Progenitor cell of endocrine pancreas (in vitro differentiated cells): ENCODE data around the gene NCAPH2. TPM values are rescaled to one million over a fixed set of nuclear protein-coding genes. Genes with fewer than 3 reads are reported as not detected.

Experiments used
- DNase-seq: peaks from one replicate; pipeline ENCODE4 v3.0.0; 2021; ENCODE audit warnings: low spot score; ENCODE audit not compliant: unreplicated experiment
- H3K27ac Mint-ChIP-seq: 2 replicates; pipeline ENCODE4 v1.8.0; 2021; ENCODE audit warnings: mild to moderate bottlenecking, moderate library complexity, mixed read lengths
- H3K27me3 Mint-ChIP-seq: 2 replicates; pipeline ENCODE4 v1.8.0; 2021; ENCODE audit warnings: mixed read lengths
- H3K36me3 Mint-ChIP-seq: 2 replicates; pipeline ENCODE4 v1.8.0; 2022; ENCODE audit warnings: mixed read lengths; ENCODE audit not compliant: insufficient read depth
- H3K4me1 Mint-ChIP-seq: 2 replicates; pipeline ENCODE4 v1.8.0; 2021; ENCODE audit warnings: low read depth, mixed read lengths
- H3K4me3 Mint-ChIP-seq: 2 replicates; pipeline ENCODE4 v1.8.0; 2021; ENCODE audit warnings: low read depth, mild to moderate bottlenecking, moderate library complexity, mixed read lengths
- H3K9me3 Mint-ChIP-seq: 2 replicates; pipeline ENCODE4 v1.8.0; 2021; ENCODE audit warnings: low read depth, mixed read lengths
- total RNA-seq: library from RNA; stranded (reverse); gene quantifications from 2 replicates; pipeline ENCODE4 v1.2.1, GENCODE V29; 2021
- TF ChIP-seq, protein P1 (sequence below): fragments of 200-600 bp; sonication (generic); IDR thresholded peaks from one replicate; pipeline ENCODE4 v1.5.0; 2021; ENCODE audit warnings: antibody characterized with exemption, mild to moderate bottlenecking; ENCODE audit not compliant: unreplicated experiment

The NCAPH2 gene
- total RNA-seq, 1 donor from 2014 or later: 66.5 TPM

DNA sequence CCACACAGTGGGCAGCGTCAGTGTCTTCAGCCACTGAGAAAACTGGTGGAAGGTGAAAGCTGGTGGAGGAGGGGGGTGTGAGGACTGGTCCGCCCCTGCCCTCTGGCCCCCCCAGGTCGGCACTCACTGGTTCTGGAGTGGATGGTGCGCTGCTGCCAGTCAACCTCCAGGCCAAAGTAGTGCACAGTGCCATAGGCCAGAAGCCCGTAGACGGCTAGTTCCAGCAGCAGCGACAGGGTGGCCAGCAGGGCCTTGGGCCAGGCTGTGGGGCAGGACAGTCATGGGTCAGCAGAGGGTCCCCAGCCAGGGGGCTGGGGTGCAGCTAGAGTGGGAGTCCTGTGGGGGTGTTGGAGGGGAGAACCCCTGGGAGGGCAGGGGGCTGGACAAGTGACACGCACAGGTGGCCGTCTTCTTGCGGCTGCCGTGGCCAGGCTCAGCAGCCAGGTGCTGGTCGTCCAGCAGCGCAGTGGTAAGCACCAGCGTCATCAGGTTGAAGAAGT, 2.7 kb upstream of the NCAPH2 start:
- H3K36me3 Mint-ChIP-seq: no peaks in the 10 kb centered on the region

DNA sequence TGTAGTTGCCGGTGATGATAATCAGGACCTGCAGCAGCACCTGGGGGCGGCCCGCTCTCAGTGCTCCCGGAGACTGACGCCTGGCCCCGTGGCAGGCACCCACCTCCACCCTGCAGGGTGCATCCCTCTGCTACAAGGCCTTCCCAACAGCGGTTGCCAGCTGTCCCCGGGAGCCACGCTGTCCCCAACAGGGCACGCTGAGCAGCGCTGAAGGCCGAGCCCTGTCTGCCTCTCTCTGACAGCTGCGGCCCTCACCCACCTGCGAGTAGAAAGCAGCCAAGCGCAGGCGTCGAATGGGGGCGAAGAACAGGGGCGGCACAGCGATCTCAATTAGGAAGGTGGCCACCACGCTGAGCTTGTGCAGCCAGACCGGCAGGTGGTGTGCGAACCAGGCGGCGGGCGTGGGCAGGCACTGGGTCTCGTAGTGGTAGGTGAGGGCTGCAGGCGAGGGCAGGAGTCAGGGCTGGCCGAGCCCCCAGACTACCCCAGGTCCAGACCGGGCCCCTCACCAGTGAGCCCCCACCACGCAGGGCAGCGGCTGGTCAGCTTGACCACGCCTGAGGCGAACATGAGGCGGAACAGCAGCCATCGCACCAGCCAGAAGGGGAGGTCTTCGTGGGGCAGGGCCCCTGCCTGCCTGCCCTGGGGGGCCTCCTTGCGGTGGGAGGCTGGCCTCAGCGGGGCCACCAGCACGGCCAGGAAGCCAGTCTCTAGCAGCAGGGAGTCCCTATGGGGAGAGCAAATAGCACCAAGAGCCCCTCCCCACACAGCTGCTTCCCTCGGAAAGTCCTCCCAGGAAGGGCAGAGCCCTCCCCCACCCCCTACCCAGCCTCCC, 2.0 kb upstream of the NCAPH2 start:
- no peaks in the 10 kb centered on the region for H3K27me3 Mint-ChIP-seq
- no peak for DNase-seq
- H3K36me3 Mint-ChIP-seq: no peaks in the 10 kb centered on the region
- H3K4me1 Mint-ChIP-seq: peaks cover 15% of the 10 kb centered on the region
- no peaks in the 10 kb centered on the region for H3K9me3 Mint-ChIP-seq
- H3K27ac Mint-ChIP-seq: no peak overlapping the region
- peak overlapping the region; percentile 91 for H3K4me3 Mint-ChIP-seq
- TF ChIP-seq, protein P1, sequence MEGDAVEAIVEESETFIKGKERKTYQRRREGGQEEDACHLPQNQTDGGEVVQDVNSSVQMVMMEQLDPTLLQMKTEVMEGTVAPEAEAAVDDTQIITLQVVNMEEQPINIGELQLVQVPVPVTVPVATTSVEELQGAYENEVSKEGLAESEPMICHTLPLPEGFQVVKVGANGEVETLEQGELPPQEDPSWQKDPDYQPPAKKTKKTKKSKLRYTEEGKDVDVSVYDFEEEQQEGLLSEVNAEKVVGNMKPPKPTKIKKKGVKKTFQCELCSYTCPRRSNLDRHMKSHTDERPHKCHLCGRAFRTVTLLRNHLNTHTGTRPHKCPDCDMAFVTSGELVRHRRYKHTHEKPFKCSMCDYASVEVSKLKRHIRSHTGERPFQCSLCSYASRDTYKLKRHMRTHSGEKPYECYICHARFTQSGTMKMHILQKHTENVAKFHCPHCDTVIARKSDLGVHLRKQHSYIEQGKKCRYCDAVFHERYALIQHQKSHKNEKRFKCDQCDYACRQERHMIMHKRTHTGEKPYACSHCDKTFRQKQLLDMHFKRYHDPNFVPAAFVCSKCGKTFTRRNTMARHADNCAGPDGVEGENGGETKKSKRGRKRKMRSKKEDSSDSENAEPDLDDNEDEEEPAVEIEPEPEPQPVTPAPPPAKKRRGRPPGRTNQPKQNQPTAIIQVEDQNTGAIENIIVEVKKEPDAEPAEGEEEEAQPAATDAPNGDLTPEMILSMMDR: no peak

More for the DNA sequence above, 2.7 kb upstream of the NCAPH2 start:
- H3K9me3 Mint-ChIP-seq: no peaks in the 10 kb centered on the region
- peaks cover 15% of the 10 kb centered on the region for H3K4me1 Mint-ChIP-seq
- DNase-seq: no peak
- H3K4me3 Mint-ChIP-seq: no peak overlapping the region
- H3K27ac Mint-ChIP-seq: no peak overlapping the region
- no peaks in the 10 kb centered on the region for H3K27me3 Mint-ChIP-seq
- TF ChIP-seq, protein P1: no peak

DNA sequence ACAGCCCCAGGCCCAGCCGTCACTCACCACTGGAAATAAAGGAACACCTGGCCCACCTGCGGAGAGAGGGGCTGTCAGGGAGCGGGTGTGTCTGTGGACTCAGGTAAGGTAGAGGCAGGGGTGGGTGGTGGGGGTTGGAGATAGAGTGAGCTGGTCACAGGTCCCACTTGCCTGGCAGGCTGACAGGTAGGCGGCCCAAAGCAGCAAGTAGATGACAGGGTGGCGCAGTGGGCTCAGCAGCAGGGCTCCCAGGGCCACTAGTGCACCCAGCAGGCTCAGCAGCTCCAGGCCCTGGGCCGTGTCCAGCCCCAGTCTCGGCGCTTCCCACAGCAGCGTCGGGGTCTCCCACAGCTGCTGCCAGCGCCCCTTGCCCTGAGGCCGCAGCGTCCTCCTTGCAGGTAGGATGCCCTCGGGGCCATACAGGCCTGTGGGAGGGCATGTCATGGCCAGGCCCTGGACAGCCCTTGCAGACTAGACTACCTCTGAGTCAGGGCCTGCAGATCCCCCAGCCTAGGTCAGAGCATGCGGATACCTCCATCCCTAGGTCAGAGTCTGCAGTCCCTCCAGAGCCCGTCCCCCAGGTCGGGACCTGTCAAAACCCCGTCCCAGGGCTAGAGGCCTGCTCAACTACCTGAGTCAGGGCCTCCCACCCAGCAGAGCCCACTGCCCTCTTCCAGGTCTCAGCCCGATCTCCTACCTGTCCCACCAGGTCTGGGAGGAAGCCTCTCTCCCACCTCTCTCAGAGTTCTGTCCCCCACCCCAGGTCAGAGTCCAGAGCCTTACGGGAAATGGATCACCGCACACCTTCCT, 1.2 kb upstream of the NCAPH2 start:
- Mint-ChIP-seq H3K4me1 (peaks cover 15% of the 10 kb centered on the region), H3K4me3 (peak overlapping the region; percentile 91), H3K27me3 (no peaks in the 10 kb centered on the region), H3K9me3 (no peaks in the 10 kb centered on the region), H3K27ac (peak overlapping the region; percentile 91), H3K36me3 (no peaks in the 10 kb centered on the region)
- TF ChIP-seq, protein P1: no peak
- DNase-seq: no peak

DNA sequence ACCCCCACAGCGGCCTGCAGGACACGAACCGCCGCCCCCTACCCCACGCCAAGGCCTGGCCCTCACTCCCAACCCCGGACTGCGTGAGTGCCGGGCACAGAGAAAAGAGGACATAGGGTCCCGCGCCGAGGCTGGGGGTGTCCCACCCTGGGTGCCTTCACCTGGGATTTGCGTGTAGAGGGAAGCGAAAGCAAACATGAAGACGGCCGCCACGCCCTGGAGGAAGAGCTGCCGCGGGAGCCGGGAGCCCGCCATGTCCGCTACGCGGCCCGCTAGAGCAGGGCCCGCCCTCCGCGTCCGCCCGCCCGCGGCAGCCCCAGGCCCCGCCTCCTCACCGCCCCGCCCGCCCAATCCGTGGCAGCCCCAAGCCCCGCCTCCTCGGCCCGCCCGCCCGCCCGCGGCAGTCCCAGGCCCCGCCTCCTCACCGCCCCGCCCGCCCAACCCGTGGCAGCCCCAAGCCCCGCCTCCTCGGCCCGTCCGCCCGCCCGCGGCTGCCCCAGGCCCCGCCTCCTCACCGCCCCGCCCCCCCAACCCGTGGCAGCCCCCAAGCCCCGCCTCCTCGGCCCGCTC, 518 bp upstream of the NCAPH2 start, which contains the start of gene LMF2:
Gene LMF2 (minus strand): TSS at position 282 of the 570 bp plus-strand sequence. CDS start 27 bp downstream, at position 255.
- TF ChIP-seq, protein P1: no peak
- Mint-ChIP-seq H3K4me3 (peak within 1 kb of the TSS; percentile 95), H3K27me3 (no peaks in the 10 kb centered on the region), H3K4me1 (peaks cover 15% of the 10 kb centered on the region), H3K36me3 (no peaks in the 10 kb centered on the region), H3K27ac (peak within 1 kb of the TSS; percentile 98), H3K9me3 (no peaks in the 10 kb centered on the region)
- peak; percentile 89 for DNase-seq

DNA sequence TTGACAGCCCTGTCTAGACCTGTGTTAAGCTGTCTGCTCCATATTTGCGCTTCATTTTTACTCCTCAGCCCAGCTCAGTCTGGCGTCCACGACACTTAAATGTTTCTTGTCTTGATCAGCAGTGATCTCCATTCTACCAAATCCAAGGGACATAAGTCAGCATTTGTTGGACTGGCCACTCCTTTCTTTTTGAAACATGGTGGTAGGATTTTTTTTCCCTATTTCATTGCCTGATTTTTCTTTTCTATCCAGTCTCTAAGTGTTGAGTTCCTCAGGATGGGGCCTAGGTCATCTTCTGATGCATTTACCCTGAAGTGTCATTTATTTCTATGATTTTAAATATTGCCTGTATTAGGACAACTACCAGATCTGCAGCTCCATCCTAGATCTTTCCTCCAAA, 873 bp downstream of the NCAPH2 start:
- H3K27ac Mint-ChIP-seq: peak overlapping the region; percentile 93
- H3K27me3 Mint-ChIP-seq: no peaks in the 10 kb centered on the region

More for the DNA sequence above, 873 bp downstream of the NCAPH2 start:
- Mint-ChIP-seq H3K9me3 (no peaks in the 10 kb centered on the region), H3K4me1 (peaks cover 15% of the 10 kb centered on the region), H3K36me3 (no peaks in the 10 kb centered on the region), H3K4me3 (peak overlapping the region; percentile 95)
- no peak for DNase-seq
- TF ChIP-seq, protein P1: no peak
